H9 (cell line): Measurements from ENCODE around the gene ASAP3. TPM values are rescaled to one million over a fixed set of nuclear protein-coding genes. Genes with fewer than 3 reads are reported as not detected.
"Not testable (repeated sequence)": the region's sequence is repeated elsewhere in the genome, so short reads cannot be mapped to it uniquely, and the experiment has no call there.

Experiments
- DNase-seq: peaks from one replicate; pipeline ENCODE4 v3.0.0-alpha.2; 2017
- H2AFZ ChIP-seq: one replicate; pipeline ENCODE4 v1.6.1; 2013; ENCODE audit warnings: mild to moderate bottlenecking, low read length, control low read depth, moderate library complexity
- H2AK5ac ChIP-seq: 2 replicates; pipeline ENCODE4 v1.6.1; 2013; ENCODE audit warnings: low read length, control low read depth, mixed read lengths; ENCODE audit not compliant: insufficient read length
- H2BK120ac ChIP-seq: one replicate; pipeline ENCODE4 v1.6.1; 2013; ENCODE audit warnings: low read depth, mild to moderate bottlenecking, low read length, control low read depth, inconsistent platforms; ENCODE audit not compliant: poor library complexity, severe bottlenecking
- H2BK12ac ChIP-seq: 2 replicates; pipeline ENCODE4 v1.6.1; 2013; ENCODE audit warnings: low read length, control low read depth, mixed read lengths, low read depth; ENCODE audit not compliant: insufficient read length
- H2BK15ac ChIP-seq: 2 replicates; pipeline ENCODE4 v1.6.1; 2013; ENCODE audit warnings: low read depth, low read length, control low read depth
- H2BK20ac ChIP-seq: one replicate; pipeline ENCODE4 v1.6.1; 2013; ENCODE audit warnings: low read depth, mild to moderate bottlenecking, low read length, control low read depth, inconsistent platforms; ENCODE audit not compliant: poor library complexity, severe bottlenecking
- H2BK5ac ChIP-seq: 2 replicates; pipeline ENCODE4 v1.6.1; 2013; ENCODE audit warnings: low read length, control low read depth, mixed read lengths; ENCODE audit not compliant: insufficient read length
- H3K14ac ChIP-seq: 2 replicates; pipeline ENCODE4 v1.6.1; 2013; ENCODE audit warnings: low read length, control low read depth; ENCODE audit not compliant: insufficient read depth
- H3K18ac ChIP-seq: 2 replicates; pipeline ENCODE4 v1.6.1; 2013; ENCODE audit warnings: low read depth, mild to moderate bottlenecking, mixed read lengths, low read length, control low read depth; ENCODE audit not compliant: insufficient read length
- H3K23ac ChIP-seq: 2 replicates; pipeline ENCODE4 v1.6.1; 2013; ENCODE audit warnings: low read length, control low read depth, mixed read lengths, low read depth; ENCODE audit not compliant: insufficient read length
- H3K23me2 ChIP-seq: 2 replicates; pipeline ENCODE4 v1.6.1; 2013; ENCODE audit warnings: low read depth, mild to moderate bottlenecking, mixed read lengths, low read length, control low read depth; ENCODE audit not compliant: insufficient read length, poor library complexity, severe bottlenecking
- H3K27ac ChIP-seq: 2 replicates; pipeline ENCODE4 v1.5.1; 2013; ENCODE audit warnings: low read length, control low read depth, mixed read lengths, low read depth; ENCODE audit not compliant: insufficient read length
- H3K27me3 ChIP-seq: 2 replicates; pipeline ENCODE4 v1.6.1; 2013; ENCODE audit warnings: low read length, control low read depth, inconsistent platforms; ENCODE audit not compliant: insufficient read depth
- H3K4ac ChIP-seq: 2 replicates; pipeline ENCODE4 v1.6.1; 2013; ENCODE audit warnings: low read depth, mild to moderate bottlenecking, control low read depth, inconsistent platforms, low read length, moderate library complexity
- H3K4me1 ChIP-seq: 2 replicates; pipeline ENCODE4 v1.6.1; 2013; ENCODE audit warnings: low read length, control low read depth, inconsistent platforms; ENCODE audit not compliant: insufficient read depth
- H3K4me2 ChIP-seq: 2 replicates; pipeline ENCODE4 v1.6.1; 2013; ENCODE audit warnings: low read length, control low read depth, mixed read lengths; ENCODE audit not compliant: insufficient read length, insufficient read depth
- H3K56ac ChIP-seq: 2 replicates; pipeline ENCODE4 v1.6.1; 2013; ENCODE audit warnings: low read depth, mild to moderate bottlenecking, mixed read lengths, low read length, control low read depth; ENCODE audit not compliant: insufficient read length
- H3K79me1 ChIP-seq: 2 replicates; pipeline ENCODE4 v1.6.1; 2013; ENCODE audit warnings: low read depth, mild to moderate bottlenecking, moderate library complexity, low read length, control low read depth, inconsistent platforms; ENCODE audit not compliant: insufficient read depth, poor library complexity, severe bottlenecking
- H3K79me2 ChIP-seq: 2 replicates; pipeline ENCODE4 v1.6.1; 2013; ENCODE audit warnings: low read length, control low read depth, inconsistent platforms; ENCODE audit not compliant: insufficient read depth
- H3K9ac ChIP-seq: 2 replicates; pipeline ENCODE4 v1.6.1; 2013; ENCODE audit warnings: low read length, control low read depth, mixed read lengths; ENCODE audit not compliant: insufficient read length; ENCODE audit errors: extremely low read depth
- H3K9me3 ChIP-seq: one replicate; pipeline ENCODE4 v1.6.1; 2013; ENCODE audit warnings: low read depth, low read length, inconsistent platforms; ENCODE audit not compliant: control insufficient read depth
- H3T11ph ChIP-seq: one replicate; pipeline ENCODE4 v1.6.1; 2013; ENCODE audit warnings: mild to moderate bottlenecking, low read length, control low read depth, inconsistent platforms
- H4K20me1 ChIP-seq: one replicate; pipeline ENCODE4 v1.6.1; 2013; ENCODE audit not compliant: control insufficient read depth, insufficient read length, insufficient read depth
- H4K5ac ChIP-seq: 2 replicates; pipeline ENCODE4 v1.6.1; 2013; ENCODE audit warnings: low read depth, mild to moderate bottlenecking, mixed read lengths, low read length, control low read depth; ENCODE audit not compliant: insufficient read length
- H4K8ac ChIP-seq: replicated peaks from 2 replicates; pipeline ENCODE4 v1.6.1; 2013; ENCODE audit warnings: low read length, control low read depth, mixed read lengths, low read depth; ENCODE audit not compliant: insufficient read length
- H4K91ac ChIP-seq: 2 replicates; pipeline ENCODE4 v1.6.1; 2013; ENCODE audit warnings: low read depth, mild to moderate bottlenecking, moderate library complexity, mixed read lengths, low read length, control low read depth; ENCODE audit not compliant: insufficient read length
- H3K27ac Mint-ChIP-seq, 3 experiments: 2 replicates in 2 of 3; 3 replicates in 1 of 3; pipeline ENCODE4 v1.8.0; 2020 to 2021; ENCODE audit warnings: mixed read lengths in 3 of 3, mild to moderate bottlenecking in 1 of 3, moderate library complexity in 1 of 3
- H3K27me3 Mint-ChIP-seq: 2 replicates; pipeline ENCODE4 v1.8.0; 2021; ENCODE audit warnings: low read depth, mild to moderate bottlenecking, moderate library complexity, mixed read lengths
- H3K36me3 Mint-ChIP-seq, 3 experiments: 2 replicates in 2 of 3; 3 replicates in 1 of 3; pipeline ENCODE4 v1.8.0; 2020 to 2021; ENCODE audit warnings: low read depth in 3 of 3, mixed read lengths in 3 of 3; ENCODE audit not compliant: insufficient read depth in 1 of 3
- H3K4me1 Mint-ChIP-seq, 2 experiments: 2 replicates each; pipeline ENCODE4 v1.8.0; 2020; ENCODE audit warnings: mixed read lengths in 2 of 2
- H3K4me3 Mint-ChIP-seq, 2 experiments: 2 replicates in 1 of 2; 3 replicates in 1 of 2; pipeline ENCODE4 v1.8.0; 2020 to 2021; ENCODE audit warnings: mild to moderate bottlenecking in 2 of 2, mixed read lengths in 2 of 2, moderate library complexity in 1 of 2
- H3K9me3 Mint-ChIP-seq, 2 experiments: 2 replicates in 1 of 2; 3 replicates in 1 of 2; pipeline ENCODE4 v1.8.0; 2020; ENCODE audit warnings: mild to moderate bottlenecking in 2 of 2, mixed read lengths in 2 of 2, moderate library complexity in 1 of 2
- CTCF ChIP-seq: fragments of 200-600 bp; sonication (generic); conservative IDR thresholded peaks from 3 replicates; pipeline ENCODE4 v1.8.0; 2021; ENCODE audit warnings: antibody characterized with exemption, mild to moderate bottlenecking
- WGBS: extraction: QIAGEN DNeasy Blood & Tissue Kit; methylation state at CpG from one replicate; pipeline ENCODE4 v1.1.7; 2013; ENCODE audit warnings: missing lambda C conversion rate, low lambda C conversion rate, mixed read lengths; ENCODE audit not compliant: insufficient read length; ENCODE audit errors: extremely low coverage; 5-methylcytosine and 5-hydroxymethylcytosine counted together
- total RNA-seq: library from RNA; stranded (reverse); gene quantifications from 2 replicates; pipeline ENCODE4 v1.2.1, GENCODE V29; 2021

ASAP3 gene
- total RNA-seq, 1 experiment from 2014 or later: 26.7 TPM

GRCh38 chr1:23505851-23506250 is 21.9 kb upstream of the ASAP3 start:
- no peak overlapping the region for H3K4me3 Mint-ChIP-seq
- H3K23ac ChIP-seq: no peak overlapping the region
- H4K8ac ChIP-seq: no peak overlapping the region
- H3K9ac ChIP-seq: no peak overlapping the region
- no peak overlapping the region for H2BK15ac ChIP-seq
- WGBS: no CpG with 5 or more reads among the region's 6 CpGs
- no peak overlapping the region for H3K14ac ChIP-seq
- no peaks in the 10 kb centered on the region for H3K79me1 ChIP-seq
- H3K23me2 ChIP-seq: no peaks in the 10 kb centered on the region
- no peak overlapping the region for H3K4ac ChIP-seq
- peaks cover 4 to 5% of the 10 kb centered on the region in 2 experiments; a peak in 3 of 4 replicates for H3K4me1 Mint-ChIP-seq
- no peak overlapping the region for H3K4me2 ChIP-seq
- no peak overlapping the region for H2BK5ac ChIP-seq
- H2BK12ac ChIP-seq: no peak overlapping the region
- no peak overlapping the region; a peak in 1 of 7 replicates for H3K27ac Mint-ChIP-seq
- H2BK120ac ChIP-seq: no peak overlapping the region
- no peaks in the 10 kb centered on the region for H3K79me2 ChIP-seq
- no peak for DNase-seq
- no peak overlapping the region for H2AFZ ChIP-seq
- H3K9me3 ChIP-seq: no peaks in the 10 kb centered on the region
- H3K4me1 ChIP-seq: no peaks in the 10 kb centered on the region
- H2AK5ac ChIP-seq: no peak overlapping the region
- peaks cover 10% of the 10 kb centered on the region for H3K27me3 Mint-ChIP-seq
- TF ChIP-seq CTCF: no peak
- H3K36me3 Mint-ChIP-seq: peaks cover 2 to 10% (median 4%) of the 10 kb centered on the region in 3 experiments; a peak in 5 of 7 replicates
- no peak overlapping the region for H4K5ac ChIP-seq
- no peaks in the 10 kb centered on the region for H3K27me3 ChIP-seq
- H3K56ac ChIP-seq: no peak overlapping the region
- H2BK20ac ChIP-seq: no peak overlapping the region
- H4K20me1 ChIP-seq: no peaks in the 10 kb centered on the region
- H3K18ac ChIP-seq: no peak overlapping the region
- H3K9me3 Mint-ChIP-seq: no peaks in the 10 kb centered on the region
- H4K91ac ChIP-seq: no peak overlapping the region
- H3K27ac ChIP-seq: no peak overlapping the region
- no peak overlapping the region for H3T11ph ChIP-seq

- not testable (repeated sequence) for H3K14ac ChIP-seq, H2BK120ac ChIP-seq, H2BK15ac ChIP-seq, H3K27ac ChIP-seq, H3K4me1 ChIP-seq, DNase-seq, H2BK20ac ChIP-seq, H3K79me1 ChIP-seq, H3K9me3 Mint-ChIP-seq, H3K4me1 Mint-ChIP-seq, H4K5ac ChIP-seq, H3K36me3 Mint-ChIP-seq, H3K27me3 ChIP-seq, H3T11ph ChIP-seq, H2BK12ac ChIP-seq, H2AK5ac ChIP-seq, H3K23ac ChIP-seq, H2AFZ ChIP-seq, H3K4ac ChIP-seq, H4K91ac ChIP-seq, H3K56ac ChIP-seq, H3K9ac ChIP-seq, H3K79me2 ChIP-seq, H3K23me2 ChIP-seq, H3K9me3 ChIP-seq, H2BK5ac ChIP-seq, H3K4me3 Mint-ChIP-seq, H3K4me2 ChIP-seq, H4K8ac ChIP-seq, H4K20me1 ChIP-seq, H3K27ac Mint-ChIP-seq, H3K18ac ChIP-seq
- no CpG with 5 or more reads among the region's 24 CpGs for WGBS
- peaks cover 19% of the 10 kb centered on the region for H3K27me3 Mint-ChIP-seq
These were observed 20.2 kb upstream of the ASAP3 start for GRCh38 chr1:23504156-23504555.
